ENCODE measurements around the gene SLC6A13.

DNA sequence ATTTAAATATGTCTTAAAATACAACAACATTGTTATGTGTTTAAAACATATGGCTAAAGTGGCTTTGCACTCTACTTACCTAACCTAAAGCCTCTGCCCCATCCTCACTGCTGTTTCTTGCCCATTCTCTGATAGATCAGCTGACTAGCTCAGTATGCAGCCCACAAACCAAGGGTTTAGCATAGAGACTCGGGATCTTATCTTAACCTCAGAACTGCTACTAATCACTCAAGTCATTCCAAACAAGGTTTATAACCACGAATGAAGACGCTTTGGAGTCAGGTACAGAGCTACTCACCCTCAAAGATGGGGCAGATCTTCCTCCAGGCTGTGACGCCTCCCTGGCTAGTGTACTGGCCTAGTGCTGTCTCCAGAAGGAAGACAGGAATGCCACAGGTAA, 19.3 kb downstream of the SLC6A13 start:
- TF ChIP-seq, protein P1, sequence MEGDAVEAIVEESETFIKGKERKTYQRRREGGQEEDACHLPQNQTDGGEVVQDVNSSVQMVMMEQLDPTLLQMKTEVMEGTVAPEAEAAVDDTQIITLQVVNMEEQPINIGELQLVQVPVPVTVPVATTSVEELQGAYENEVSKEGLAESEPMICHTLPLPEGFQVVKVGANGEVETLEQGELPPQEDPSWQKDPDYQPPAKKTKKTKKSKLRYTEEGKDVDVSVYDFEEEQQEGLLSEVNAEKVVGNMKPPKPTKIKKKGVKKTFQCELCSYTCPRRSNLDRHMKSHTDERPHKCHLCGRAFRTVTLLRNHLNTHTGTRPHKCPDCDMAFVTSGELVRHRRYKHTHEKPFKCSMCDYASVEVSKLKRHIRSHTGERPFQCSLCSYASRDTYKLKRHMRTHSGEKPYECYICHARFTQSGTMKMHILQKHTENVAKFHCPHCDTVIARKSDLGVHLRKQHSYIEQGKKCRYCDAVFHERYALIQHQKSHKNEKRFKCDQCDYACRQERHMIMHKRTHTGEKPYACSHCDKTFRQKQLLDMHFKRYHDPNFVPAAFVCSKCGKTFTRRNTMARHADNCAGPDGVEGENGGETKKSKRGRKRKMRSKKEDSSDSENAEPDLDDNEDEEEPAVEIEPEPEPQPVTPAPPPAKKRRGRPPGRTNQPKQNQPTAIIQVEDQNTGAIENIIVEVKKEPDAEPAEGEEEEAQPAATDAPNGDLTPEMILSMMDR (conservative IDR thresholded peaks at IDR 0.05) = no peak
- TF ChIP-seq EZH2 (IDR thresholded peaks at IDR 0.05; ENCODE audit: low read depth) = no peak

Measured in PC-9 (cell line).